C4-2B (cell line): ENCODE results near the gene HSD17B8.

ENCODE experiments used
- H3K27ac ChIP-seq: fragments of 450-650 bp; 2 replicates; pipeline ENCODE4 v1.5.1; 2017
- CTCF ChIP-seq: fragments of 450-650 bp; conservative IDR thresholded peaks from 2 replicates; pipeline ENCODE4 v1.5.1; 2017; ENCODE audit warnings: mild to moderate bottlenecking
- ZFX ChIP-seq: fragments of 450-650 bp; IDR thresholded peaks from 2 replicates; pipeline ENCODE4 v1.6.1; 2017

The HSD17B8 gene

GRCh38 chr6:33204415-33205190 is at the start of gene HSD17B8:
TSS of gene HSD17B8 (plus strand) at chr6:33204655. CDS start at chr6:33204669, 14 bp downstream.
- peak within 1 kb of the TSS; percentile 84 for H3K27ac ChIP-seq
- TF ChIP-seq ZFX = peak; percentile 37; the same call in 1 of the 2 replicates
- TF ChIP-seq CTCF = no peak

- TF ChIP-seq ZFX = no peak
- TF ChIP-seq CTCF = no peak
- no peak overlapping the region for H3K27ac ChIP-seq
These were observed 47.9 kb upstream of the HSD17B8 start for GRCh38 chr6:33156561-33156960.

GRCh38 chr6:33156964-33157363 is 47.5 kb upstream of the HSD17B8 start:
- H3K27ac ChIP-seq = no peak overlapping the region
- no peak for TF ChIP-seq CTCF
- no peak for TF ChIP-seq ZFX

GRCh38 chr6:33160096-33160495 is 44.4 kb upstream of the HSD17B8 start:
- H3K27ac ChIP-seq = no peak overlapping the region
- TF ChIP-seq CTCF (no peak), ZFX (no peak)

- TF ChIP-seq CTCF = no peak
- no peak for TF ChIP-seq ZFX
- peak overlapping the region; percentile 55; the same call in 1 of the 2 replicates for H3K27ac ChIP-seq
These were observed 43.6 kb upstream of the HSD17B8 start for GRCh38 chr6:33160728-33161344.

- H3K27ac ChIP-seq = peak overlapping the region; percentile 55
- TF ChIP-seq CTCF = peak; percentile 99
- peak; percentile 65; the same call in 1 of the 2 replicates for TF ChIP-seq ZFX
These were observed 42.8 kb upstream of the HSD17B8 start for GRCh38 chr6:33161354-33162331.
